ENCODE results near the gene ANXA5.
A peak's percentile ranks its signal among the peaks of the same experiment; 100 is the strongest.

Gene ANXA5

DNA sequence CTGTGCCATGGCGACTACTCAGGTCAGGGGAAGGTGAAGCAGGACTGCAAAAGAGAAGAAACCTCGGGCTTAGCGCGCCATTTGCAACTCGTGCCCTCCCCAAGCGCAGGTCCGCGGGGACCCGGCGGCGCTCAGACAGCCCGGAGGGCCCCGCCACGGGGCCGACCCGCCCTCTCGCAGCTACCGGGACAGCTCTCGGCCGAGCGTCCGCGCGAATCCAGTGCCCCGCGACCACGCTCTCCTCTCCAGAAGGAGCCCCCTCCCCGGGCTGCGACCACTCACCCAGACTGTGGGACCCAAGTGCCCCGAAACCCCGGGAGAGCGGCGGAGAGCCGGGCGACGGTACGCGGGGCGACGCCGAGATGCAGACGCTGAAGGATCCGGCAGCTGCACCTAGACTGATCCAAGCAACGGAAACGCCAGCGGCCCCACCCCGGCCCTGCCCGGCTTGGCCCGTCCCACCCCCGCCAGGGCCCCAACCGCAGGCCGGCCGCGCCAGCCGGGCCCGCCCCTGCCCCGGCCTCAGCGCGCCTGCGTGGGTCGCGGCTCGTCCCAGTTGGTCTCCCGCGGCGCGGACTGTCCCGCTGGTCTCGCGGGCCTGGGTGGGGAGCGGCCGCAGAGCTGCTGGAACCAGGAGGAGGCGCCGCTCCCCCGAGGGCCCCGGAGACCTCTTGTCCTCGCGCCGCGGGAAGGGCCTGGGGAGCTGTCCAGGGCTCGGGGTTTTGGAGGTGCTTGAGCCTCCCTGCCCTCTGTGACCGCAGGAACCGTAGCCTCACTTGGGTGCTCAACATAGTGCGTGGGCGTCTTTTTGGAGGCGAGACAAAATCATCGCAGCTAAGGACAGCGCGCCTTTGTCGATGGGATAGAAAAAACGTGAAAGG is at the start of gene ANXA5 (continued):
- TF ChIP-seq ZNF202 (tag by site-specific recombination; IDR thresholded peaks at IDR 0.05; ENCODE audit: borderline replicate concordance) = no peak
- TF ChIP-seq, protein P1, sequence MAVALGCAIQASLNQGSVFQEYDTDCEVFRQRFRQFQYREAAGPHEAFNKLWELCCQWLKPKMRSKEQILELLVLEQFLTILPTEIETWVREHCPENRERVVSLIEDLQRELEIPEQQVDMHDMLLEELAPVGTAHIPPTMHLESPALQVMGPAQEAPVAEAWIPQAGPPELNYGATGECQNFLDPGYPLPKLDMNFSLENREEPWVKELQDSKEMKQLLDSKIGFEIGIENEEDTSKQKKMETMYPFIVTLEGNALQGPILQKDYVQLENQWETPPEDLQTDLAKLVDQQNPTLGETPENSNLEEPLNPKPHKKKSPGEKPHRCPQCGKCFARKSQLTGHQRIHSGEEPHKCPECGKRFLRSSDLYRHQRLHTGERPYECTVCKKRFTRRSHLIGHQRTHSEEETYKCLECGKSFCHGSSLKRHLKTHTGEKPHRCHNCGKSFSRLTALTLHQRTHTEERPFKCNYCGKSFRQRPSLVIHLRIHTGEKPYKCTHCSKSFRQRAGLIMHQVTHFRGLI (tag by site-specific recombination; IDR thresholded peaks at IDR 0.05) = no peak
- TF ChIP-seq, protein P2, sequence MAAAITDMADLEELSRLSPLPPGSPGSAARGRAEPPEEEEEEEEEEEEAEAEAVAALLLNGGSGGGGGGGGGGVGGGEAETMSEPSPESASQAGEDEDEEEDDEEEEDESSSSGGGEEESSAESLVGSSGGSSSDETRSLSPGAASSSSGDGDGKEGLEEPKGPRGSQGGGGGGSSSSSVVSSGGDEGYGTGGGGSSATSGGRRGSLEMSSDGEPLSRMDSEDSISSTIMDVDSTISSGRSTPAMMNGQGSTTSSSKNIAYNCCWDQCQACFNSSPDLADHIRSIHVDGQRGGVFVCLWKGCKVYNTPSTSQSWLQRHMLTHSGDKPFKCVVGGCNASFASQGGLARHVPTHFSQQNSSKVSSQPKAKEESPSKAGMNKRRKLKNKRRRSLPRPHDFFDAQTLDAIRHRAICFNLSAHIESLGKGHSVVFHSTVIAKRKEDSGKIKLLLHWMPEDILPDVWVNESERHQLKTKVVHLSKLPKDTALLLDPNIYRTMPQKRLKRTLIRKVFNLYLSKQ (tag by site-specific recombination; IDR thresholded peaks at IDR 0.05; ENCODE audit: borderline replicate concordance) = no peak
- TF ChIP-seq, protein P3, sequence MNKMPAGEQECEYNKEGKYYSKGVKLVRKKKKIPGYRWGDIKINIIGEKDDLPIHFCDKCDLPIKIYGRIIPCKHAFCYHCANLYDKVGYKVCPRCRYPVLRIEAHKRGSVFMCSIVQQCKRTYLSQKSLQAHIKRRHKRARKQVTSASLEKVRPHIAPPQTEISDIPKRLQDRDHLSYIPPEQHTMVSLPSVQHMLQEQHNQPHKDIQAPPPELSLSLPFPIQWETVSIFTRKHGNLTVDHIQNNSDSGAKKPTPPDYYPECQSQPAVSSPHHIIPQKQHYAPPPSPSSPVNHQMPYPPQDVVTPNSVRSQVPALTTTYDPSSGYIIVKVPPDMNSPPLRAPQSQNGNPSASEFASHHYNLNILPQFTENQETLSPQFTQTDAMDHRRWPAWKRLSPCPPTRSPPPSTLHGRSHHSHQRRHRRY (tag by site-specific recombination; IDR thresholded peaks at IDR 0.05) = no peak
- TF ChIP-seq ZNF510 (tag by site-specific recombination; IDR thresholded peaks at IDR 0.05; ENCODE audit: insufficient replicate concordance) = no peak
- no peak for TF ChIP-seq RBAK (tag by site-specific recombination; IDR thresholded peaks at IDR 0.05)
- peak; percentile 61 for TF ChIP-seq ZNF610 (tag by site-specific recombination; IDR thresholded peaks at IDR 0.05; ENCODE audit: borderline replicate concordance)
- no peak for TF ChIP-seq ZNF768 (tag by site-specific recombination; IDR thresholded peaks at IDR 0.05)
- TF ChIP-seq ZBTB11 (tag by site-specific recombination; conservative IDR thresholded peaks at IDR 0.05; ENCODE audit: low read depth) = no peak; the same call in none of the 2 replicates
- TF ChIP-seq ZNF747 (tag by site-specific recombination; IDR thresholded peaks at IDR 0.05) = no peak
- TF ChIP-seq ZBTB7A (tag by site-specific recombination; IDR thresholded peaks at IDR 0.05; ENCODE audit: low read depth) = no peak
- TF ChIP-seq ZNF585B (tag by site-specific recombination; IDR thresholded peaks at IDR 0.05) = no peak
- no peak for TF ChIP-seq TCF7L2 (IDR thresholded peaks at IDR 0.05; ENCODE audit: borderline replicate concordance, low read depth, low read length)
- TF ChIP-seq ZFP69B (tag by site-specific recombination; IDR thresholded peaks at IDR 0.05) = 0 out of 2 replicates have a peak, but pooled peaks have one; percentile 22
- 0 out of 2 replicates have a peak, but pooled peaks have one; percentile 20 for TF ChIP-seq ZSCAN5A (tag by site-specific recombination; IDR thresholded peaks at IDR 0.05)
- no peak for TF ChIP-seq ZNF416 (tag by site-specific recombination; IDR thresholded peaks at IDR 0.05)
- TF ChIP-seq ZNF18 (tag by site-specific recombination; IDR thresholded peaks at IDR 0.05) = no peak
- no peak for TF ChIP-seq ZNF530 (tag by site-specific recombination; IDR thresholded peaks at IDR 0.05; ENCODE audit: low read depth)
- no peak for TF ChIP-seq ZNF626 (tag by site-specific recombination; IDR thresholded peaks at IDR 0.05)
- TF ChIP-seq FEZF1 (tag by site-specific recombination; IDR thresholded peaks at IDR 0.05) = no peak
- no peak for TF ChIP-seq ZNF654 (tag by site-specific recombination; IDR thresholded peaks at IDR 0.05; ENCODE audit: low read depth)
- TF ChIP-seq, protein P4, sequence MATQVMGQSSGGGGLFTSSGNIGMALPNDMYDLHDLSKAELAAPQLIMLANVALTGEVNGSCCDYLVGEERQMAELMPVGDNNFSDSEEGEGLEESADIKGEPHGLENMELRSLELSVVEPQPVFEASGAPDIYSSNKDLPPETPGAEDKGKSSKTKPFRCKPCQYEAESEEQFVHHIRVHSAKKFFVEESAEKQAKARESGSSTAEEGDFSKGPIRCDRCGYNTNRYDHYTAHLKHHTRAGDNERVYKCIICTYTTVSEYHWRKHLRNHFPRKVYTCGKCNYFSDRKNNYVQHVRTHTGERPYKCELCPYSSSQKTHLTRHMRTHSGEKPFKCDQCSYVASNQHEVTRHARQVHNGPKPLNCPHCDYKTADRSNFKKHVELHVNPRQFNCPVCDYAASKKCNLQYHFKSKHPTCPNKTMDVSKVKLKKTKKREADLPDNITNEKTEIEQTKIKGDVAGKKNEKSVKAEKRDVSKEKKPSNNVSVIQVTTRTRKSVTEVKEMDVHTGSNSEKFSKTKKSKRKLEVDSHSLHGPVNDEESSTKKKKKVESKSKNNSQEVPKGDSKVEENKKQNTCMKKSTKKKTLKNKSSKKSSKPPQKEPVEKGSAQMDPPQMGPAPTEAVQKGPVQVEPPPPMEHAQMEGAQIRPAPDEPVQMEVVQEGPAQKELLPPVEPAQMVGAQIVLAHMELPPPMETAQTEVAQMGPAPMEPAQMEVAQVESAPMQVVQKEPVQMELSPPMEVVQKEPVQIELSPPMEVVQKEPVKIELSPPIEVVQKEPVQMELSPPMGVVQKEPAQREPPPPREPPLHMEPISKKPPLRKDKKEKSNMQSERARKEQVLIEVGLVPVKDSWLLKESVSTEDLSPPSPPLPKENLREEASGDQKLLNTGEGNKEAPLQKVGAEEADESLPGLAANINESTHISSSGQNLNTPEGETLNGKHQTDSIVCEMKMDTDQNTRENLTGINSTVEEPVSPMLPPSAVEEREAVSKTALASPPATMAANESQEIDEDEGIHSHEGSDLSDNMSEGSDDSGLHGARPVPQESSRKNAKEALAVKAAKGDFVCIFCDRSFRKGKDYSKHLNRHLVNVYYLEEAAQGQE (tag by site-specific recombination; IDR thresholded peaks at IDR 0.05) = peak; percentile 89
- TF ChIP-seq ZXDB (tag by site-specific recombination; IDR thresholded peaks at IDR 0.05) = peak; percentile 71; the same call in 1 of the 2 replicates
- TF ChIP-seq ZBTB48 (tag by site-specific recombination; IDR thresholded peaks at IDR 0.05) = no peak

Measured in HEK293 (cell line).